NCI-H1930 (cell line): Measurements from ENCODE around the gene POLQ.
"Not testable (repeated sequence)": the region's sequence is repeated elsewhere in the genome, so short reads cannot be mapped to it uniquely, and the experiment has no call there.

Experiments used
- DNase-seq, 2 experiments: peaks; one replicate each; lab custom pipeline; 2025; lab: John Stamatoyannopoulos, UW

POLQ gene

GRCh38 chr3:121418182-121418581, 127.6 kb downstream of the POLQ start:
- no peak for DNase-seq

- no peak for DNase-seq
These were observed 130.9 kb downstream of the POLQ start for GRCh38 chr3:121414924-121415323.

GRCh38 chr3:121411523-121411922, 134.3 kb downstream of the POLQ start:
- no peak for DNase-seq

GRCh38 chr3:121405631-121406030, 140.2 kb downstream of the POLQ start:
- DNase-seq: no peak

- no peak for DNase-seq
These were observed 146.0 kb downstream of the POLQ start for GRCh38 chr3:121399820-121400219.

- not testable (repeated sequence) for DNase-seq
These were observed 147.7 kb downstream of the POLQ start for GRCh38 chr3:121398051-121398450.

- DNase-seq: not testable (repeated sequence)
These were observed 149.8 kb downstream of the POLQ start for GRCh38 chr3:121395967-121396366.

GRCh38 chr3:121388308-121388707, 157.5 kb downstream of the POLQ start:
- not testable (repeated sequence) for DNase-seq
